Keratinocyte (primary cell): ENCODE measurements around the gene ZFPM1. TPM values are rescaled to one million over a fixed set of nuclear protein-coding genes. Genes with fewer than 3 reads are reported as not detected.

Experiments
- DNase-seq: peaks from one replicate; pipeline ENCODE4 v3.0.0-alpha.2; 2011; ENCODE audit warnings: low read depth, missing footprints, low spot score
- FAIRE-seq: peaks from 2 replicates; lab custom pipeline; 2011; peaks lifted over from hg19 to GRCh38; lab: Jason Lieb, UNC
- H2AFZ ChIP-seq: 2 replicates; pipeline ENCODE4 v1.6.0; 2012; ENCODE audit warnings: low read length, control low read depth, inconsistent platforms; ENCODE audit not compliant: control insufficient read depth
- H3K27ac ChIP-seq: 2 replicates; pipeline ENCODE4 v1.5.1; 2011; ENCODE audit warnings: low read length; ENCODE audit not compliant: control insufficient read depth, insufficient read depth
- H3K27me3 ChIP-seq: 3 replicates; pipeline ENCODE4 v1.6.0; 2011; ENCODE audit warnings: low read length; ENCODE audit not compliant: control insufficient read depth, insufficient read depth; ENCODE audit errors: extremely low read depth
- H3K36me3 ChIP-seq, 2 experiments: 2 replicates in 1 of 2; 3 replicates in 1 of 2; pipeline ENCODE4 v1.5.1; 2011; ENCODE audit warnings: low read length in 2 of 2, mild to moderate bottlenecking in 1 of 2; ENCODE audit not compliant: control insufficient read depth in 2 of 2, insufficient read depth in 2 of 2; ENCODE audit errors: extremely low read depth in 1 of 2
- H3K4me1 ChIP-seq: 3 replicates; pipeline ENCODE4 v1.5.1; 2011; ENCODE audit warnings: low read length; ENCODE audit not compliant: control insufficient read depth, insufficient read depth; ENCODE audit errors: extremely low read depth
- H3K4me2 ChIP-seq: 3 replicates; pipeline ENCODE4 v1.6.0; 2011; ENCODE audit warnings: low read depth, low read length; ENCODE audit not compliant: control insufficient read depth, insufficient read depth; ENCODE audit errors: extremely low read depth
- H3K4me3 ChIP-seq, 3 experiments: fragments of 200-600 bp in 1 of 3; sonication (generic) in 1 of 3; 2 replicates in 2 of 3; 3 replicates in 1 of 3; pipeline ENCODE4 v1.5.1; 2011 to 2016; ENCODE audit warnings: low read length in 3 of 3, mild to moderate bottlenecking in 3 of 3, control low read depth in 2 of 3, inconsistent platforms in 1 of 3, low read depth in 1 of 3, mixed read lengths in 1 of 3, mixed run types in 1 of 3, moderate library complexity in 1 of 3; ENCODE audit not compliant: control insufficient read depth in 2 of 3, insufficient read depth in 2 of 3; ENCODE audit errors: extremely low read depth in 1 of 3
- H3K79me2 ChIP-seq: 2 replicates; pipeline ENCODE4 v1.6.0; 2012; ENCODE audit warnings: low read length; ENCODE audit not compliant: control insufficient read depth, insufficient read depth
- H3K9ac ChIP-seq: 3 replicates; pipeline ENCODE4 v1.6.0; 2011; ENCODE audit warnings: low read length; ENCODE audit not compliant: control insufficient read depth, insufficient read depth; ENCODE audit errors: extremely low read depth
- H3K9me1 ChIP-seq: 3 replicates; pipeline ENCODE4 v1.6.0; 2011; ENCODE audit warnings: low read length; ENCODE audit not compliant: control insufficient read depth, insufficient read depth; ENCODE audit errors: extremely low read depth
- H3K9me3 ChIP-seq: 2 replicates; pipeline ENCODE4 v1.5.1; 2012; ENCODE audit warnings: low read depth, low read length; ENCODE audit not compliant: control insufficient read depth
- H4K20me1 ChIP-seq: 3 replicates; pipeline ENCODE4 v1.6.0; 2011; ENCODE audit warnings: low read length; ENCODE audit not compliant: control insufficient read depth, insufficient read depth; ENCODE audit errors: extremely low read depth
- EZH2 ChIP-seq: IDR thresholded peaks from one replicate; pipeline ENCODE4 v1.6.1; 2012; ENCODE audit warnings: inconsistent platforms, mild to moderate bottlenecking, low read length, moderate library complexity
- dilution Hi-C: fragments of 300-500 bp; cut with MboI; formaldehyde crosslinking; loops from one replicate; pipeline ENCODE4 v1.7.0; 2020; ENCODE audit warnings: low sequenced_read_pairs; ENCODE audit not compliant: extremely low pct_ligation_motif_present
- polyA plus RNA-seq, 5 experiments: library from polyadenylated mRNA; depleted of rRNA in 3 of 5; stranded (reverse) in 3 of 5; stranded (forward) in 1 of 5; unstranded in 1 of 5; fragments of >200 nt; gene quantifications; 1 replicate in 1 of 5; 2 replicates in 3 of 5; 3 replicates in 1 of 5; pipeline versions ENCODE4 v1.2.1 to v1.2.3, GENCODE V29; 2011 to 2012; ENCODE audit warnings: missing spikeins in 2 of 5, low read depth in 1 of 5, low replicate concordance in 1 of 5
- TF ChIP-seq, protein P1 (sequence below), 3 experiments: IDR thresholded peaks in 1 of 3; conservative IDR thresholded peaks in 1 of 3; optimal IDR thresholded peaks in 1 of 3; 2 replicates in 2 of 3; 3 replicates in 1 of 3; pipeline versions ENCODE3 to v1.5.1; 2011; ENCODE audit warnings: low read length in 3 of 3, mild to moderate bottlenecking in 3 of 3, moderate library complexity in 2 of 3, control low read depth in 1 of 3, inconsistent platforms in 1 of 3; ENCODE audit not compliant: insufficient read depth in 2 of 3; ENCODE audit errors: extremely low read depth in 1 of 3

The ZFPM1 gene
- polyA plus RNA-seq, 1 donor (not counting 4 experiments of a cell fraction or from before 2014, with no cell fraction given), result 0.42 TPM

GRCh38 chr16:88424587-88425235, 28.4 kb upstream of the ZFPM1 start:
- Histone ChIP-seq H3K27me3 (peaks cover 26% of the 10 kb centered on the region), H3K9me1 (no peaks in the 10 kb centered on the region), H4K20me1 (no peaks in the 10 kb centered on the region), H3K9me3 (no peaks in the 10 kb centered on the region), H3K27ac (no peak overlapping the region), H2AFZ (no peak overlapping the region), H3K4me3 (no peak overlapping the region), H3K9ac (peak overlapping the region; percentile 22), H3K4me2 (peak overlapping the region; percentile 29), H3K36me3 (no peaks in the 10 kb centered on the region), H3K79me2 (no peaks in the 10 kb centered on the region), H3K4me1 (peaks cover 10% of the 10 kb centered on the region)
- dilution Hi-C loops, result no loop called here
- peak; percentile 23 for FAIRE-seq
- DNase-seq, result no peak
- TF ChIP-seq EZH2, result no peak
- TF ChIP-seq, protein P1, sequence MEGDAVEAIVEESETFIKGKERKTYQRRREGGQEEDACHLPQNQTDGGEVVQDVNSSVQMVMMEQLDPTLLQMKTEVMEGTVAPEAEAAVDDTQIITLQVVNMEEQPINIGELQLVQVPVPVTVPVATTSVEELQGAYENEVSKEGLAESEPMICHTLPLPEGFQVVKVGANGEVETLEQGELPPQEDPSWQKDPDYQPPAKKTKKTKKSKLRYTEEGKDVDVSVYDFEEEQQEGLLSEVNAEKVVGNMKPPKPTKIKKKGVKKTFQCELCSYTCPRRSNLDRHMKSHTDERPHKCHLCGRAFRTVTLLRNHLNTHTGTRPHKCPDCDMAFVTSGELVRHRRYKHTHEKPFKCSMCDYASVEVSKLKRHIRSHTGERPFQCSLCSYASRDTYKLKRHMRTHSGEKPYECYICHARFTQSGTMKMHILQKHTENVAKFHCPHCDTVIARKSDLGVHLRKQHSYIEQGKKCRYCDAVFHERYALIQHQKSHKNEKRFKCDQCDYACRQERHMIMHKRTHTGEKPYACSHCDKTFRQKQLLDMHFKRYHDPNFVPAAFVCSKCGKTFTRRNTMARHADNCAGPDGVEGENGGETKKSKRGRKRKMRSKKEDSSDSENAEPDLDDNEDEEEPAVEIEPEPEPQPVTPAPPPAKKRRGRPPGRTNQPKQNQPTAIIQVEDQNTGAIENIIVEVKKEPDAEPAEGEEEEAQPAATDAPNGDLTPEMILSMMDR (optimal IDR thresholded peaks at IDR 0.05 in 1 of 3, IDR thresholded peaks at IDR 0.05 in 1 of 3, conservative IDR thresholded peaks at IDR 0.05 in 1 of 3; ENCODE audit: extremely low read depth in 1 of 3, insufficient read depth in 2 of 3, low read length in 3 of 3), result no peak

- Histone ChIP-seq H3K4me2 (no peak overlapping the region), H3K27ac (no peak overlapping the region), H4K20me1 (no peaks in the 10 kb centered on the region), H3K9me3 (no peaks in the 10 kb centered on the region), H3K36me3 (no peaks in the 10 kb centered on the region), H3K9ac (no peak overlapping the region), H3K79me2 (no peaks in the 10 kb centered on the region), H3K9me1 (no peaks in the 10 kb centered on the region), H3K4me3 (no peak overlapping the region), H2AFZ (no peak overlapping the region), H3K27me3 (peaks cover 33% of the 10 kb centered on the region), H3K4me1 (peaks cover 10% of the 10 kb centered on the region)
- no peak for TF ChIP-seq EZH2
- TF ChIP-seq, protein P1 (optimal IDR thresholded peaks at IDR 0.05 in 1 of 3, IDR thresholded peaks at IDR 0.05 in 1 of 3, conservative IDR thresholded peaks at IDR 0.05 in 1 of 3; ENCODE audit: extremely low read depth in 1 of 3, insufficient read depth in 2 of 3, low read length in 3 of 3), result no peak
- dilution Hi-C loops, result no loop called here
- DNase-seq (no peak), FAIRE-seq (no peak)
Observed at GRCh38 chr16:88426018-88426417, 27.1 kb upstream of the ZFPM1 start.
